SH-SY5Y (cell line): ENCODE data around the gene PTPRA.

Experiments used
- GATA2 ChIP-seq: IDR thresholded peaks from 2 replicates; pipeline ENCODE4 v1.6.1; 2011; ENCODE audit warnings: mild to moderate bottlenecking, low read depth, low read length
- GATA3 ChIP-seq: IDR thresholded peaks from 2 replicates; pipeline ENCODE4 v1.6.1; 2011; ENCODE audit warnings: low read depth, mild to moderate bottlenecking, low read length, moderate library complexity

DNA sequence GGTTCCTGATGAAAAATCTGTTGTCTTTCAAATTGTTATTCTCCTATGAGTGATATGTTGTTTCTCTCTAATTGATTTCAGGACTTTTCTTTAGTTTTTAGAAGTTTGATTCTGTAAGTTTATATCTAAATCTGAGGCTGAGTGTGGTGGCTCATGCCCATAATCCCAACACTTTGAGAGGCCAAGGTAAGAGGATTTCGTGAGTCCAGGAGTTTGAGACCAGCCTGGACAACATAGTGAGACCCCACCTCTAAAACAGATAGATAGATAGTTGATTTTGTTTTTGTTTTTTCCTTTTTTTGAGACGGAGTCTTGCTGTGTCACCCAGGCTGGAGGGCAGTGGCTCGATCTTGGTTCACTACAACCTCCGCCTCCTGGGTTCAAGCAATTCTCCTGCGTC lies 64.6 kb downstream of the PTPRA start:
- no peak for TF ChIP-seq GATA2
- no peak for TF ChIP-seq GATA3
